K562 (cell line): ENCODE measurements around the gene DSC2. TPM values are rescaled to one million over a fixed set of nuclear protein-coding genes. Genes with fewer than 3 reads are reported as not detected.
A peak's percentile ranks its signal among the peaks of the same experiment; 100 is the strongest.

ENCODE experiments used
- HEY1 ChIP-seq: fragments of 250-450 bp; sonication (Bioruptor Pico); IDR thresholded peaks from 2 replicates; pipeline ENCODE4 v1.5.0; 2020; ENCODE audit warnings: mild to moderate bottlenecking, moderate library complexity, borderline replicate concordance
- HMGN3 ChIP-seq: IDR thresholded peaks from 2 replicates; pipeline ENCODE4 v1.6.1; 2011; ENCODE audit warnings: borderline replicate concordance, low read depth, mild to moderate bottlenecking, mixed read lengths, low read length; ENCODE audit not compliant: insufficient read length; ENCODE audit errors: extremely low read depth
- PHB ChIP-seq: fragments of 250-450 bp; sonication (Bioruptor Pico); IDR thresholded peaks from 2 replicates; pipeline ENCODE4 v1.5.0; 2021
- PTTG1 ChIP-seq: fragments of 450-650 bp; IDR thresholded peaks from 2 replicates; pipeline ENCODE4 v1.6.1; 2016; ENCODE audit warnings: low read depth, mild to moderate bottlenecking, missing genetic modification characterization, missing compliant biosample characterization
- TAF1 ChIP-seq: IDR thresholded peaks from 2 replicates; pipeline ENCODE4 v1.6.1; 2011; ENCODE audit warnings: mild to moderate bottlenecking, low read length, moderate library complexity; ENCODE audit not compliant: insufficient read depth, control insufficient read depth, severe bottlenecking; ENCODE audit errors: extremely low read depth
- ZFP30 ChIP-seq: fragments of 250-450 bp; sonication (Bioruptor Pico); IDR thresholded peaks from 2 replicates; pipeline ENCODE4 v1.8.0; 2022; ENCODE audit warnings: moderate library complexity, mild to moderate bottlenecking, inconsistent platforms, borderline replicate concordance
- ZNF77 ChIP-seq: fragments of 250-450 bp; sonication (Bioruptor Pico); IDR thresholded peaks from 2 replicates; pipeline ENCODE4 v1.5.0; 2020
- polyA plus RNA-seq, 8 experiments: library from polyadenylated mRNA; depleted of rRNA in 4 of 8; stranded (reverse) in 5 of 8; unstranded in 3 of 8; fragments of >200 nt; fragmentation: Nextera tagmentation in 2 of 8; fragmentation: Illumina TruSeq in 1 of 8; extraction: Ambion mirVana in 2 of 8; extraction: Trizol in 1 of 8; gene quantifications; 2 replicates each; pipeline versions ENCODE4 v1.2.1 to v1.2.3, GENCODE V29; 2011 to 2014; ENCODE audit warnings: inconsistent platforms in 1 of 8, missing spikeins in 1 of 8
- total RNA-seq, 7 experiments: library from RNA; depleted of rRNA in 6 of 7; stranded (reverse); fragments of >200 nt in 6 of 7; fragmentation: Illumina TruSeq in 2 of 7; extraction: Trizol in 2 of 7; gene quantifications; 2 replicates each; pipeline versions ENCODE4 v1.2.1 to v1.2.3, GENCODE V29; 2011 to 2021; ENCODE audit warnings: low replicate concordance in 1 of 7
- TF ChIP-seq, protein P1 (sequence below): IDR thresholded peaks from 2 replicates; pipeline ENCODE4 v1.6.1; 2011; ENCODE audit warnings: borderline replicate concordance, low read depth, mild to moderate bottlenecking, moderate library complexity, low read length; ENCODE audit not compliant: insufficient read depth, poor library complexity, severe bottlenecking
- TF ChIP-seq, protein P2 (sequence below): fragments of 250-450 bp; sonication (Bioruptor Pico); IDR thresholded peaks from 2 replicates; pipeline ENCODE4 v1.4.0; 2020; ENCODE audit warnings: mild to moderate bottlenecking
- TF ChIP-seq, protein P3 (sequence below): fragments of 450-650 bp; formaldehyde crosslinking; IDR thresholded peaks from 2 replicates; pipeline ENCODE4 v1.4.0; 2022; ENCODE audit warnings: missing genetic modification characterization

The DSC2 gene
- total and polyA plus RNA-seq, 9 of the 15 experiments (the other 6 are each of a cell fraction or from before 2014, with no cell fraction given) = 3.8 to 15.3 (median 6.4) TPM

DNA sequence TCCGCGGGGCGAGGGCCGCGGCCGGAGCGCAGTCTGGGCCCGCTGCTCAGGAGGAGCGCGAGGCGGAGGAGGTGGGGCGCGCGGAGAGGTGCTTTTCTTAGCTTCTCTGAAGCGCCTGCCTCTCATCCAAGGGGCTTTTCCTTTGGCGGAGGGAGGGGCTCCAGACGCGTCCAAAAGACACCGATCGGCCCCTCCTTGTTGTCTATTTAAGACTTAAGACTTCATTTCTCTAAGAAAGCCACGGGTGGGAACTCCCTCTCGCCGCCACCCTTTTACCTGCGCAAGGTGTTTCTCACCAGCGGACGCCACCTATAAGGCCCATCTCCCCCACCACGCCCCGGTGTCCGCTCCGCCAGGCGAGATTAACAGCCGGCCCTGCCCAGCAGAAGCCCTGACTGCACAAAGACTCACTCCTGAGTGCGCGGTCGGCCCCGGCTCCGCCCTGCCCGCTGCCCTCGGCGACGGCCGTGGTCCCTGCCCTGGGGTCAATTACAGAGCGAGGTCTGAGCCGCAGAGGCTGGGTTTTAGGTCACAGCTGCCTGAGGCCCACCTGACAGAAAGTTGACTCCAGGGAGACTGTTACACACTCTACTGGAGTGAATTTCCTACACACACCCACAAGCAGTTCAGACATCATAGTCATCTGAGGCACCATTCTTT, at the start of gene DSC2 (continued):
- TF ChIP-seq, protein P1, sequence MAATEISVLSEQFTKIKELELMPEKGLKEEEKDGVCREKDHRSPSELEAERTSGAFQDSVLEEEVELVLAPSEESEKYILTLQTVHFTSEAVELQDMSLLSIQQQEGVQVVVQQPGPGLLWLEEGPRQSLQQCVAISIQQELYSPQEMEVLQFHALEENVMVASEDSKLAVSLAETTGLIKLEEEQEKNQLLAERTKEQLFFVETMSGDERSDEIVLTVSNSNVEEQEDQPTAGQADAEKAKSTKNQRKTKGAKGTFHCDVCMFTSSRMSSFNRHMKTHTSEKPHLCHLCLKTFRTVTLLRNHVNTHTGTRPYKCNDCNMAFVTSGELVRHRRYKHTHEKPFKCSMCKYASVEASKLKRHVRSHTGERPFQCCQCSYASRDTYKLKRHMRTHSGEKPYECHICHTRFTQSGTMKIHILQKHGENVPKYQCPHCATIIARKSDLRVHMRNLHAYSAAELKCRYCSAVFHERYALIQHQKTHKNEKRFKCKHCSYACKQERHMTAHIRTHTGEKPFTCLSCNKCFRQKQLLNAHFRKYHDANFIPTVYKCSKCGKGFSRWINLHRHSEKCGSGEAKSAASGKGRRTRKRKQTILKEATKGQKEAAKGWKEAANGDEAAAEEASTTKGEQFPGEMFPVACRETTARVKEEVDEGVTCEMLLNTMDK = no peak
- TF ChIP-seq, protein P2, sequence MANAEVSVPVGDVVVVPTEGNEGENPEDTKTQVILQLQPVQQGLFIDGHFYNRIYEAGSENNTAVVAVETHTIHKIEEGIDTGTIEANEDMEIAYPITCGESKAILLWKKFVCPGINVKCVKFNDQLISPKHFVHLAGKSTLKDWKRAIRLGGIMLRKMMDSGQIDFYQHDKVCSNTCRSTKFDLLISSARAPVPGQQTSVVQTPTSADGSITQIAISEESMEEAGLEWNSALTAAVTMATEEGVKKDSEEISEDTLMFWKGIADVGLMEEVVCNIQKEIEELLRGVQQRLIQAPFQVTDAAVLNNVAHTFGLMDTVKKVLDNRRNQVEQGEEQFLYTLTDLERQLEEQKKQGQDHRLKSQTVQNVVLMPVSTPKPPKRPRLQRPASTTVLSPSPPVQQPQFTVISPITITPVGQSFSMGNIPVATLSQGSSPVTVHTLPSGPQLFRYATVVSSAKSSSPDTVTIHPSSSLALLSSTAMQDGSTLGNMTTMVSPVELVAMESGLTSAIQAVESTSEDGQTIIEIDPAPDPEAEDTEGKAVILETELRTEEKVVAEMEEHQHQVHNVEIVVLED (CRISPR knock-in tag) = no peak
- TF ChIP-seq PHB (CRISPR knock-in tag) = 0 out of 2 replicates have a peak, but pooled peaks have one; percentile 4
- TF ChIP-seq PTTG1 (tag) = no peak
- TF ChIP-seq, protein P3, sequence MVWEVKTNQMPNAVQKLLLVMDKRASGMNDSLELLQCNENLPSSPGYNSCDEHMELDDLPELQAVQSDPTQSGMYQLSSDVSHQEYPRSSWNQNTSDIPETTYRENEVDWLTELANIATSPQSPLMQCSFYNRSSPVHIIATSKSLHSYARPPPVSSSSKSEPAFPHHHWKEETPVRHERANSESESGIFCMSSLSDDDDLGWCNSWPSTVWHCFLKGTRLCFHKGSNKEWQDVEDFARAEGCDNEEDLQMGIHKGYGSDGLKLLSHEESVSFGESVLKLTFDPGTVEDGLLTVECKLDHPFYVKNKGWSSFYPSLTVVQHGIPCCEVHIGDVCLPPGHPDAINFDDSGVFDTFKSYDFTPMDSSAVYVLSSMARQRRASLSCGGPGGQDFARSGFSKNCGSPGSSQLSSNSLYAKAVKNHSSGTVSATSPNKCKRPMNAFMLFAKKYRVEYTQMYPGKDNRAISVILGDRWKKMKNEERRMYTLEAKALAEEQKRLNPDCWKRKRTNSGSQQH = no peak
- no peak for TF ChIP-seq HEY1
- peak; percentile 15 for TF ChIP-seq HMGN3
- peak; percentile 33 for TF ChIP-seq TAF1
- TF ChIP-seq ZNF77 (CRISPR knock-in tag) = no peak
- TF ChIP-seq ZFP30 = no peak
